CD4-positive, alpha-beta T cell treated with Interleukin-6 for 4 hours (primary cell): ENCODE data around the gene ENTR1.

Source experiments
- DNase-seq: peaks from one replicate; pipeline ENCODE4 v3.0.0-alpha.2; 2020; ENCODE audit warnings: mixed read lengths

The ENTR1 gene

GRCh38 chr9:136394312-136395019 is 15.9 kb downstream of the ENTR1 start:
- DNase-seq, result no peak

- no peak for DNase-seq
Measured at GRCh38 chr9:136393531-136393930, 16.9 kb downstream of the ENTR1 start.

- DNase-seq, result no peak
Measured at GRCh38 chr9:136392538-136393449, 17.6 kb downstream of the ENTR1 start.

GRCh38 chr9:136391737-136392537 is 18.5 kb downstream of the ENTR1 start:
- no peak for DNase-seq

GRCh38 chr9:136389396-136389795 is 21.0 kb downstream of the ENTR1 start:
- no peak for DNase-seq

GRCh38 chr9:136387217-136387616 is 23.2 kb downstream of the ENTR1 start:
- DNase-seq, result no peak

GRCh38 chr9:136386018-136386417 is 24.4 kb downstream of the ENTR1 start:
- no peak for DNase-seq

GRCh38 chr9:136385015-136385414 is 25.4 kb downstream of the ENTR1 start:
- no peak for DNase-seq

- no peak for DNase-seq
Measured at GRCh38 chr9:136383436-136383835, 27.0 kb downstream of the ENTR1 start.

GRCh38 chr9:136381966-136382513 is 28.4 kb downstream of the ENTR1 start:
- no peak for DNase-seq

- DNase-seq, result no peak
Measured at GRCh38 chr9:136381311-136381710, 29.1 kb downstream of the ENTR1 start.

GRCh38 chr9:136380381-136380780 is 30.0 kb downstream of the ENTR1 start:
- no peak for DNase-seq

GRCh38 chr9:136379891-136380290 is 30.5 kb downstream of the ENTR1 start:
- DNase-seq, result no peak

GRCh38 chr9:136379401-136379800 is 31.0 kb downstream of the ENTR1 start:
- no peak for DNase-seq

- no peak for DNase-seq
Measured at GRCh38 chr9:136379003-136379287, 31.5 kb downstream of the ENTR1 start.

- no peak for DNase-seq
Measured at GRCh38 chr9:136378170-136379002, 32.0 kb downstream of the ENTR1 start.

GRCh38 chr9:136377341-136378169 is 32.9 kb downstream of the ENTR1 start:
- no peak for DNase-seq

GRCh38 chr9:136376457-136376856 is 34.0 kb downstream of the ENTR1 start:
- no peak for DNase-seq

GRCh38 chr9:136375096-136375495 is 35.3 kb downstream of the ENTR1 start:
- no peak for DNase-seq

GRCh38 chr9:136374183-136374575 is 36.2 kb downstream of the ENTR1 start:
- DNase-seq, result no peak
